ENCODE data around the gene GAS2L1. TPM values are rescaled to one million over a fixed set of nuclear protein-coding genes. Genes with fewer than 3 reads are reported as not detected.

The GAS2L1 gene
- polyA plus RNA-seq, 1 donor (not counting 4 experiments of a cell fraction or from before 2014, with no cell fraction given), result 11.3 TPM

DNA sequence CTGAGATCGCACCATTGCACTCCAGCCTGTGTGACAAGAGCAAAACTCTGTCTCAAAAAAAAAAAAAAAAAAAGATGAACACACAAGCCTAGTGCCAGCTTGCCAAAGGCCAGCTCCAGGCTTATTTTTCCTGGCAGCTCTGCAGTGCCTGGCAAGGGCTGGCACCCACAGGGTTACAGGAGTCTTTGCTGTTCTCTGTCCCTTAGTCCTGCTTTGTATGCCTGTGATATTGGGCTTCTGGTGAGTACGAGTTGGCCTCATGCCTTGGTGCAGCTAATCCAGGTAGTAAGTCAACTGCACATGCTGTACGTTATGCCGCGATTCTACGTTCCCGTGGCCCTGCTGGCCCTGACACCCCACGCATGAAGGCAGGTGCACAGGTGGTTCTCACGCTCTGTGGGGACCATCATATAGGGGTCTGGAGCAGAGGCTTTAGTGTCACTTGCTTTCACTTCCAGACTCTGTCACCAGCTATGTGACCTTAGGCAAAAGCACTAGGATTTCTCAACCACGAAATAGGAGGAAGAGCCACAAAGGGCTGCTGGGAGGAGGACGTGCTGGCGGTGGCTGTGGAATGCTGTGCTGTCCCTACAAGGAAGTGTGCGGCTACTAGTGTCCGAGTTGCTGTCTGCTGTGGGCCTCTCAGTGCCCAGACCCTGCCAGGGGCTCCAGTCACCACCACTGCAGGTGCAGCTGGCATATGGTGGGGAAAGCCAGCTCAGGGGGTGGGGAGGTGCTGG lies 30.5 kb downstream of the GAS2L1 start:
- FAIRE-seq, result no peak
- H3K4me3 ChIP-seq (ENCODE audit: control insufficient read depth in 2 of 3, extremely low read depth in 1 of 3, insufficient read depth in 2 of 3, low read depth in 1 of 3, low read length in 3 of 3), result no peak overlapping the region
- H3K4me2 ChIP-seq (ENCODE audit: control insufficient read depth, extremely low read depth, insufficient read depth, low read depth, low read length), result no peak overlapping the region
- DNase-seq (ENCODE audit: low read depth, low spot score), result no peak
- dilution Hi-C loops (cut with MboI; ENCODE audit: extremely low pct_ligation_motif_present, low sequenced_read_pairs), result no loop called here
- H3K36me3 ChIP-seq (ENCODE audit: control insufficient read depth in 2 of 2, extremely low read depth in 1 of 2, insufficient read depth in 2 of 2, low read length in 2 of 2), result peaks cover 28 to 51% of the 10 kb centered on the region in 2 experiments
- peaks cover 11% of the 10 kb centered on the region for H4K20me1 ChIP-seq (ENCODE audit: control insufficient read depth, extremely low read depth, insufficient read depth, low read length)
- no peak for TF ChIP-seq EZH2 (IDR thresholded peaks at IDR 0.05; ENCODE audit: low read length)
- TF ChIP-seq, protein P1, sequence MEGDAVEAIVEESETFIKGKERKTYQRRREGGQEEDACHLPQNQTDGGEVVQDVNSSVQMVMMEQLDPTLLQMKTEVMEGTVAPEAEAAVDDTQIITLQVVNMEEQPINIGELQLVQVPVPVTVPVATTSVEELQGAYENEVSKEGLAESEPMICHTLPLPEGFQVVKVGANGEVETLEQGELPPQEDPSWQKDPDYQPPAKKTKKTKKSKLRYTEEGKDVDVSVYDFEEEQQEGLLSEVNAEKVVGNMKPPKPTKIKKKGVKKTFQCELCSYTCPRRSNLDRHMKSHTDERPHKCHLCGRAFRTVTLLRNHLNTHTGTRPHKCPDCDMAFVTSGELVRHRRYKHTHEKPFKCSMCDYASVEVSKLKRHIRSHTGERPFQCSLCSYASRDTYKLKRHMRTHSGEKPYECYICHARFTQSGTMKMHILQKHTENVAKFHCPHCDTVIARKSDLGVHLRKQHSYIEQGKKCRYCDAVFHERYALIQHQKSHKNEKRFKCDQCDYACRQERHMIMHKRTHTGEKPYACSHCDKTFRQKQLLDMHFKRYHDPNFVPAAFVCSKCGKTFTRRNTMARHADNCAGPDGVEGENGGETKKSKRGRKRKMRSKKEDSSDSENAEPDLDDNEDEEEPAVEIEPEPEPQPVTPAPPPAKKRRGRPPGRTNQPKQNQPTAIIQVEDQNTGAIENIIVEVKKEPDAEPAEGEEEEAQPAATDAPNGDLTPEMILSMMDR (optimal IDR thresholded peaks at IDR 0.05 in 1 of 3, IDR thresholded peaks at IDR 0.05 in 1 of 3, conservative IDR thresholded peaks at IDR 0.05 in 1 of 3; ENCODE audit: extremely low read depth in 1 of 3, insufficient read depth in 2 of 3, low read length in 3 of 3), result no peak
- no peaks in the 10 kb centered on the region for H3K9me3 ChIP-seq (ENCODE audit: control insufficient read depth, low read depth, low read length)
- H3K27me3 ChIP-seq (ENCODE audit: control insufficient read depth, extremely low read depth, insufficient read depth, low read length), result no peaks in the 10 kb centered on the region
- no peak overlapping the region for H3K27ac ChIP-seq (ENCODE audit: control insufficient read depth, insufficient read depth, low read length)
- no peaks in the 10 kb centered on the region for H3K79me2 ChIP-seq (ENCODE audit: control insufficient read depth, insufficient read depth, low read length)
- no peak overlapping the region for H2AFZ ChIP-seq (ENCODE audit: control insufficient read depth, low read length)
- H3K9me1 ChIP-seq (ENCODE audit: control insufficient read depth, extremely low read depth, insufficient read depth, low read length), result peaks cover 6% of the 10 kb centered on the region
- H3K9ac ChIP-seq (ENCODE audit: control insufficient read depth, extremely low read depth, insufficient read depth, low read length), result no peak overlapping the region
- H3K4me1 ChIP-seq (ENCODE audit: control insufficient read depth, extremely low read depth, insufficient read depth, low read length), result peaks cover 29% of the 10 kb centered on the region

DNA sequence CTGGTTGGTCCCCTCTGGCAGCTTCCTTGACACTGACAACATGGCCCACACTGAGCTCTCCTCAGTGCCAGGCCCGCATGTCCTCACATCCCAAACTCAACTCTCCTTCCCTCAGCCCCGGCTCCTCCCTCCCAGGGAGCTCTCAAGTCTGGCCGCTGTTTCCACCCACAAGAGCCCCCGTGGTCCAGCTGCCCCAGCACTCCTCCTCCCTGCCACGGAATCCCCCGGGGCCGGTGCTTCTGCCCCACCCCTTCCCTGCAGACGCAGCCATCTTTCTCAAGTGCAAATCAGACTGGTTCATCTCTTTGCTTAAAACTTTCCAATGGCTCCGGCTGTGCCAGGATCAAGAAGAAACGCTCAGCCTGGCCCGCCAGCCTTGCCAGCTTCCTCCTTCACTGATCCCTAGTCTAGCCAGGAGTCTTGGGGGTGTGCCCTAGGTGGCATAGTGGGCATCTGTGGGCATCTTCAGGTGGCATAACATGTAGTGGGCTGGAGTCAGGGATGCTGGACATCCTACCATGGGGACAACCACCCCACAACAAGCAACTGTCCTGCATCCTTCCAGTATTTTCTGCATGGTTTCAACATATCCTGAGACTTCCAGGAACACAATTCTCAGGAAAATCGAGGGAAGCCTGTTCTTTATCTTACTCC lies 31.3 kb downstream of the GAS2L1 start:
- no peak for DNase-seq (ENCODE audit: low read depth, low spot score)
- no peak overlapping the region for H3K4me3 ChIP-seq (ENCODE audit: control insufficient read depth in 2 of 3, extremely low read depth in 1 of 3, insufficient read depth in 2 of 3, low read depth in 1 of 3, low read length in 3 of 3)
- H2AFZ ChIP-seq (ENCODE audit: control insufficient read depth, low read length), result no peak overlapping the region
- TF ChIP-seq, protein P1 (optimal IDR thresholded peaks at IDR 0.05 in 1 of 3, IDR thresholded peaks at IDR 0.05 in 1 of 3, conservative IDR thresholded peaks at IDR 0.05 in 1 of 3; ENCODE audit: extremely low read depth in 1 of 3, insufficient read depth in 2 of 3, low read length in 3 of 3), result no peak
- TF ChIP-seq EZH2 (IDR thresholded peaks at IDR 0.05; ENCODE audit: low read length), result no peak
- no peak for FAIRE-seq
- H3K9me3 ChIP-seq (ENCODE audit: control insufficient read depth, low read depth, low read length), result no peaks in the 10 kb centered on the region
- peaks cover 6% of the 10 kb centered on the region for H3K9me1 ChIP-seq (ENCODE audit: control insufficient read depth, extremely low read depth, insufficient read depth, low read length)
- no peaks in the 10 kb centered on the region for H3K79me2 ChIP-seq (ENCODE audit: control insufficient read depth, insufficient read depth, low read length)
- H3K27ac ChIP-seq (ENCODE audit: control insufficient read depth, insufficient read depth, low read length), result no peak overlapping the region
- peaks cover 29 to 56% of the 10 kb centered on the region in 2 experiments for H3K36me3 ChIP-seq (ENCODE audit: control insufficient read depth in 2 of 2, extremely low read depth in 1 of 2, insufficient read depth in 2 of 2, low read length in 2 of 2)
- H3K27me3 ChIP-seq (ENCODE audit: control insufficient read depth, extremely low read depth, insufficient read depth, low read length), result no peaks in the 10 kb centered on the region
- H3K4me2 ChIP-seq (ENCODE audit: control insufficient read depth, extremely low read depth, insufficient read depth, low read depth, low read length), result no peak overlapping the region
- H4K20me1 ChIP-seq (ENCODE audit: control insufficient read depth, extremely low read depth, insufficient read depth, low read length), result peaks cover 11% of the 10 kb centered on the region
- dilution Hi-C loops (cut with MboI; ENCODE audit: extremely low pct_ligation_motif_present, low sequenced_read_pairs), result no loop called here
- H3K9ac ChIP-seq (ENCODE audit: control insufficient read depth, extremely low read depth, insufficient read depth, low read length), result no peak overlapping the region
- H3K4me1 ChIP-seq (ENCODE audit: control insufficient read depth, extremely low read depth, insufficient read depth, low read length), result peaks cover 32% of the 10 kb centered on the region
